ENCODE data around the gene BMERB1.

GRCh38 chr16:15403392-15403995, 30.9 kb upstream of the BMERB1 start:
- TF ChIP-seq CTCF (conservative IDR thresholded peaks at IDR 0.05; ENCODE audit: low read depth, low read length) (no peak), EZH2 (IDR thresholded peaks at IDR 0.05; ENCODE audit: low read length, unreplicated experiment) (no peak), EZH2phosphoT487 (IDR thresholded peaks at IDR 0.05; ENCODE audit: borderline replicate concordance, low read length) (no peak)
